ENCODE data around the gene THRAP3.
"Not testable (repeated sequence)": the region's sequence is repeated elsewhere in the genome, so short reads cannot be mapped to it uniquely, and the experiment has no call there.

Gene THRAP3

DNA sequence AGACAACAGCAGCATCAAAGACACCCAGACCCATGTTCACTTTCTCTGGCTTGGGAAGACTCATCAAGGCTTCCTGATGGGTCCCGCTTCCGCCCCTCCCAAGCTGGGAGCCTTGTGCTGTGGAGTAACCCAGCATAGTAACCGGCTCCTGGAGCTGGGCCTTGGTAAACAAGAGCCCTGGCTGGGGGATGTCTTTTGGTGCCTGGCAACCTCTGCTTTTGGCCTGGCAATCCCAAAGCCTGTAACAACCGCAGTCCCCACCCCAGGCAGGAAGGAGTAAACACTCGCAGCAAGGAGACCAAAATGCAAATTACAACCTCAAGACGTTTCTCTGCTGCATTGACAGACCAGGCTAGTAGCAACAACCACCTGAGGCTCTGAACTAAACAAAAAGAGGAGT, 16.9 kb upstream of the THRAP3 start:
- DNase-seq (ENCODE audit: low read depth, low spot score): no peak

DNA sequence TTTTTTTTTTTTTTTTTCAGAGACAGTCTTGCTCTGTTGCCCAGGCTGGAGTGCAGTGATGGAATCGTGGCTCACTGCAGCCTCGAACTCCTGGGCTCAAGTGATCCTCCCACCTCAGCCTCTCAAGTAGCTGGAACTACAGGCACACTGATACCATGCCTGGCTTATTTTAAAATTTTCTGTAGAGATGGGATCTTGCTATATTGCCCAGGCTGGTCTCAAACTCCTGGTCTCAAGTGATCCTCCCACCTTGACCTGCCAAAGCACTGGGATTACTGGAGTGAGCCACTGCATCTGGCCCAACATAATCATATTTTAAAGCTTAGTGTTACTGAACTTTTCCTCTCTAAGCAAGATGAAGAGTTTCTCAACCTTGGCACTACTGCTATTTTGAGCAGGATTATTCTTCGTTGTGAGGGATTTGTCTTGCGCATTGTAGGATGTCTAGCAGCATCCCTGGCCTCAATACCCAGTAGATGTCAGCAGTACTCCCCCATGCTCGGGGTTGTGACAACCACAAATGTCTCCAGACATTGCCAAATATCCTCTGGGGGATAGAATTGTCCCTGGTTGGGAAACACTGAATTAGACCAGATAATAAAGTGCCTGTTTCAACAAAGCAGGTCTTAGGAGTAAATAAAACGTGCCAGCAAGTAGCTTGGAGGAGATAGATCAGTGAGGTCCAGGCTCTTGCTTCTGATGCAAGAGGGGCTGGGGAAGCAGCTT, 15.1 kb upstream of the THRAP3 start:
- no peak for DNase-seq (ENCODE audit: low read depth, low spot score)

DNA sequence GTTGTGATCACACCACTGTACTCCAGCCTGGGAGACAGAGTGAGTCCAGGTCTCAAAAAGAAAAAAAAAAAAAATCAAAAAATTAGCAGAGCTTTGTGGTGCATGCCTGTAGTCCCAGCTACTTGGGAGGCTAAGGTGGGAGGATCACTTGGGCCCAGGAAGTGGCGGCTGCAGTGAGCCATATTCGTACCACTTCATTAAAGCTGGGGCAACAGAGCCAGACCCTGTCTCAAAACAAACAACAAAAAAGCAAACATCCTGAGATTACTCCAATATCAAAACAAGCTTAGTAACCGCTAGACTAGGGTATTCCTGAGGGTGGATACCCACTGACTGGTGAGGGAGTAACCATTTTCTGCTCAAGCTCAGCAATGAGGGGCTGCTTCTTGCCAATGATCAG, 12.9 kb upstream of the THRAP3 start:
- DNase-seq (ENCODE audit: low read depth, low spot score): no peak

DNA sequence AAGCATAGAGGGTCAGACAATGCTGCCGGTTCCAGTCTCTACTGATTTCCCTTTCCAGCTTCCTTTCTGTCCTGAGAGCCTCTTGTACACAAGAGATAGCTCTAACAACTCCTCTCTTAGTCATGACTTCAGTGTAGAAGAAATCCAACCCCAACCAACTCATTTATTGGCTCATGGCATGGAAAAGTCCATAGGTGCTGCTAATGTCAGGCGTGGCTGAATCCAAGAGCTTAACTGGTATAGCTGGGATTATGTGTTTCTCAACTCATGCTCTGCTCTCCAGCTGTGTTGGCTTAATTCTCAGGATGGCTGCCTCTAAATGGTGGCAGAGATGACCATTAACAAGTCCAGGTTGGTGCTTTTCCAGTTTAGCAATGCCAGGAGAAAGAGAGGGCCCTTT, 12.4 kb upstream of the THRAP3 start:
- DNase-seq (ENCODE audit: low read depth, low spot score): no peak

DNA sequence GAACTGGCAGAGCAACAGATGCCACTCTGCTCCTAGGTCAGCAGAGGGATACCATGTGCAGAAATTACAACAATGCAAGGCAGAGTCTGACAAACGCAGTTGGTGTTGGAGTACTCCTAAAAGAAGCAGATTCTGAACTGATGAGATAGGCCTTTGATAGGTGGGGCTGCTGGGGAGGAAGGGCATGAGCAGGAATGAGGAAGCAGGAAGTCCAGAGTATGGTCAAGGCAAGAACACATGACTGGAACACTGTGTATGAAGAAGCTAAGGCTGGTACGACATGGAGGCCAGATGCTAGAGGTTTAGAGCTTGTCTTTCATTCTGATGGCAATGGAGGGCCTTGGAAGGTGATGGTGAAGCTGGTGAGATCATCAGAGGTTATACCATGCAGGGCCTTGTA, 11.5 kb upstream of the THRAP3 start:
- no peak for DNase-seq (ENCODE audit: low read depth, low spot score)

DNA sequence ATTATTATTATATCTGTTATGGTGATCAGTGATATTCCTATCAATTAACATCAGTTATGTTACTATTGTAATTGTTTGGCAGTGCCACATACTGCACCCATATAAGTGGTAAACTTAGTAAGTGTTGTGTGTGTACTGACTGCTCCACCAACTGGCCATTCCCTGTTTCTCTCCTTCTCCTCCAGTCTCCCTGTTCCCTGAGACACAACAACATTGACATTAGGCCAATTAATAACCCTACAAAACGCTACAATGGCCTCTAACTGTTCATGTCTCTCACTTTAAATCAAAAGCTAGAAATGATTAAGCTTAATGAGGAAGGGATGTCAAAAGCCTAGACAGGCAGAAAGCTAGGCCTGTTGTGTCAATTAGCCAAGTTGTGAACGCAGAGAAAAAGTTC, 6.6 kb upstream of the THRAP3 start:
- no peak for DNase-seq (ENCODE audit: low read depth, low spot score)

DNA sequence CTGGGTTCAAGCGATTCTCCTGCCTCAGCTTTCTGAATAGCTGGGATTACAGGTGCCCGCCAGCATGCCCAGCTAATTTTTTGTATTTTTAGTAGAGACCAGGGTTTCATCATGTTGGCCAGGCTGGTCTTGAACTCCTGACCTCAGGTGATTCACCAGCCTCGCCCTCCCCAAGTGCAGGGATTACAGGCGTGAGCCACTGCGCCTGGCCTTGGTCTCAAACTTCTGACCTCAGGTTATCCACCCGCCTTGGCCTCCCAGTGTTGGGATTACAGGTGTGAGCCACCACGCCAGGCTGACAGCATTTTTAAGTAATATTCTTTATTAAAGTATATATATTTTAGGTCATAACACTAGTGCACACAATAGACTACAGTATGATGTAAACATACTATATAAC, 2.3 kb upstream of the THRAP3 start:
- DNase-seq (ENCODE audit: low read depth, low spot score): not testable (repeated sequence)

DNA sequence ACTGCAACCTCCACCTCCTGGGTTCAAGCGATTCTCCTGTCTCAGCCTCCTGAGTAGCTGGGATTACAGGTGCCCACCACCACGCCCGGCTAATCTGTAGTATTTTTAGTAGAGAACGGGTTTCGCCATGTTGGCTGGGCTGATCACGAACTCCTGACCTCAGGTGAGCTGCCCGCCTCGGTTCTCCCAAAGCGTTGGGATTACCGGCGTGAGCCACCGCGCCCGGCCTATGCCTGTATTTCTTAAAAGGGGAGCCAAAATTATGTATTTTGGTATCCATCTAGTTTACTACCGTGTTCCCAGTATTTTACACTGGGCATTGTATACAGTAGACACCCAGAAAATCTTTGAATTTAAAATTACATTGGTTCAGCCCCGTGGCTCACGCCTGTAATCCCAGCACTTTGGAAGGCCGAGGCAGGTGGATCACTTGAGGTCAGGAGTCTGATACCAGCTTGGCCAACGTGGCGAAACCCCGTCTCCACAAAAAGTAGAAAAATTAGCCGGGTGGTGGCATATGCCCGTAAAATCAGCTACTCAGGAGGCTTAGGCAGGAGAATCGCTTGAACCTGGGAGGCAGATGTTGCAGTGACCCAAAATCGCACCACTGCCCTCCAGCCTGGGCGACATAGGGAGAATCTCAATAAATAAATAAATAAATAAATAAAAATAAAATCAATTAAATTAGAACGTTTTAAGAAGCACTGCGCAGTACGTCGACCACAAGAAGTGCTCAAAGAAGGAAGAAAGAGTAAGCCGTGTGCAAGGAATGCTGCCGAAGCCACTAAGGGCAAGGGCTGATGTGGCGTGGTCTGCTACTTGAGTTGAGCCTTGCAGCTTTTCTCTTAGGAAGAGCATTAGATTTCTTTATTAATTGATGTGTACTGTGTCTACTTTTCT, 1.5 kb upstream of the THRAP3 start:
- DNase-seq (ENCODE audit: low read depth, low spot score): no peak

DNA sequence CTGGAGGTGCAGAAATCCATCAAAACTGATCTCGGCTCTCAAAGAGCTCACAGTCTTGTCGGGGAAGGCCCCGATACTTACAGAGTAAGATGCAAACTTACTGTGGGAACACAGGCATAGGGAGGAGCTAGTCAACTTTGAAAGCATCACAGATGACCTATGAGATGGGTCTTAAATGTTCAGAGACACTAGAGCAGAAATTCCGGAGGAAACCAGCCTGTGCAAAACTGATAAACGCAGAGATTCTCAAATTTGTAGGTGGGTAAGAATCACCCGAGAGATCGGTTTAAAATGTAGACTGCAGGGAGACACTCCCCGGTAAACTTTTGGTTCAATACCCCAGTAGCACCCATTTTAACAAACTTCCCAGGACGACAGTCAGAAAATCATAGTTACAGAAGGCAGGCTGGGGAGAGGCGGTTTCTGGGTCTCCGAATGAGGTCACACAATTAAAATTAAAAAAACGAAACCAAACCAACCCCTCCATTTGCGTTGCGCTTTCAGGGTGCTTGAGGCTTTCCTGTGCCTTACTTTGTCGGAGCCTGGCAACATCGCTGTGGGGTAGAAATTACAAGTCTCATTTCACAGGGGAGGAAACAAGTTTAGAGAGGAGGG, 755 bp upstream of the THRAP3 start:
- DNase-seq (ENCODE audit: low read depth, low spot score): peak; percentile 4

DNA sequence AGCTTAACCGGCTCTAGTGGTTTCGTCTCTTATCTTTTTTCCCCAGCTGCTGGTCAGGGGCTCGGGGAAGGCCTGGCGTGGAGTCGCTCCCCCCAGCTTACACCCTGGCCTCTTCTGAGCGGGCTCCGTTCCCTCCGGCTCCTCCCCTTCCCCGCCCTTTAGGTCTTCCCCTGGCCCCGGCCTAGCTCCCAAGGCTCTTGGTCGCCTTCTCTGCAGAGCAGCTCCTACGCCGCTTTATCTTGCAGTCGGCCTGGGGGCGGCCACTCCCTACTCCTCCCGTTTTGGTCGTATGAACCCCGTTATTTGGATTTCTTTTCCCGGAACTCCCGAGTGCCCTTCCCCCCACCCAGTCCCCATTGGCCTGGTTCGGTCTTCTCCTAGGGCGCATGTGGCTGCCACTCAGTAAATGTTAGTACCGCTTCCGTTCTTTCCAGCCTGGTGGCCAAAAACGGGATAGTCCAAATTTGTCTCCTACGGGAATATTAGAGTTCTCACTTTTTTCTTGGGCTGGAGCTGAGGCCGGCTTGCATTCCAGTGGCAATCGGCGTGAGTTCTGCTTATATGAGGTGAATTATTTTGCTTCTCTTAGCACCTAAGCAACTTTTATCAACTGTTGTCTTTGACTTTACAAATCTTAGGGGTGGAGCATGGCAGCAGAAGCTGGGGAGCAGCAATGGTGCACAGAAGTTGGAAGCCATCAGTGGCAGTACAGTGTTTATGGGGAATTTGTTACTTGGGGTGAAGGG, 467 bp downstream of the THRAP3 start:
- no peak for DNase-seq (ENCODE audit: low read depth, low spot score)

DNA sequence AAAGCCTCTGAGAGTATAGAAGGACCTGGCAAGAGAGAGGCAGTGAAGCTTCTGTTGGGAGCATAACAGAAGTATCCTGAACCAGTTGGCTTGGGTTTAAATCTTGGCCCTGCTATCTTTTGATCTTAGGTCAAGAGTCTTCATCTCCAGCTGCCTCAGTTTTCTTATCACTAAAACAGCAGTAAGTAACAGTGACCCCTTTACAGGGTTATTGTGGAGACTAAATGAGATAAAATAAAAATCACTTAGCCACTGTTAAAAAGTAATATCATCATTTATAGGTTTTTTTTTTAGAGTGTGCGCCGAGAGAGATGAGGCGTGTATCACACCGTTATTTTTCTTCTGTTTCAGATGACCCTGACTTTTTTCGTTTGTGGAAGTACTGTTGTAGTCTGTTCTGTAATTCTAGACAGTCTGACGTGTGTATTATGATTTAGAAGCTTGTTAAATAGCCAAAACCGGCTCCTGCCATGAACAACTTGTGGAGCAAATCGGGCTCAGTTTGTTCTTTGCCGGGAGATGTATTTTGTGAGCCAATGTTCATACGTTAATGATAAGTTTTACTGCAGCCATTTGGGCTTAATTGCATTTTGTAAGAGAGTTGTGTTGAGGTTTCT, 1.1 kb downstream of the THRAP3 start:
- no peak for DNase-seq (ENCODE audit: low read depth, low spot score)

DNA sequence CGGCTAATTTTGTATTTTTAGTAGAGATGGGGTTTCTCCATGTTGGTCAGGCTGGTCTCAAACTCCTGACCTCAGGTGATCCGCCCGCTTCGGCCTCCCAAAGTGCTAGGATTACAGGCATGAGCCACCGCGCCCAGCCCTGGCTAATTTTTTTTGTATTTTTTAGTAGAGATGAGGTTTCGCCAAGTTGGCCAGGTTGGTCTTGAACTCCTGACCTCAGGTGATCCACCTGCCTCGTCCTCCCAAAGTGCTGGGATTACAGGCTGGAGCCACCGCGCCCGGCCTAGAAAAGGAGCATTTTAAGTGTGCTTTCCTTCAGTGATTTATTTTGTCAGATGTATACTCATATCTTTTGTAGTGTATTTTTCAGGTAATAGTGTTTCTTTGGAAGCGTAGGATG, 6.0 kb downstream of the THRAP3 start:
- DNase-seq (ENCODE audit: low read depth, low spot score): not testable (repeated sequence)

DNA sequence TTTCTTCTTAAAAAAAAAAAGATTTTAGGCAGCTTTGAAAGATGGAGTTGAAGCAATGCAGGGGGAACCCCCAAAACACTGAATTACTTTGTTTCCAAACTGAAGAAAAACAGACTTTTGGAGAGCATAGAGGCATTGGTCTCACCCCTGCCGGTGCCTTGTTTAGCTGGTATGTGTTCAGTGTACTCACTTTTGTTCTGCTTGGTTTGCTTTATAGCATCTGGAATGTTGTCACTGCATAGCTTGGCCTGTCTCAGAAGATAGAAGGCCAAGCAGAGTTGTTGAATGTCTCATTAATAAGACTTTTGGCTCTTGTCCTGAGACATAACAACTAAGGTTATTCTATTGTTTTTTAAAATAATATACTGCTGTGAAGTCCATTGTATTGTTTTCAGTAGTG, 6.9 kb downstream of the THRAP3 start:
- no peak for DNase-seq (ENCODE audit: low read depth, low spot score)

DNA sequence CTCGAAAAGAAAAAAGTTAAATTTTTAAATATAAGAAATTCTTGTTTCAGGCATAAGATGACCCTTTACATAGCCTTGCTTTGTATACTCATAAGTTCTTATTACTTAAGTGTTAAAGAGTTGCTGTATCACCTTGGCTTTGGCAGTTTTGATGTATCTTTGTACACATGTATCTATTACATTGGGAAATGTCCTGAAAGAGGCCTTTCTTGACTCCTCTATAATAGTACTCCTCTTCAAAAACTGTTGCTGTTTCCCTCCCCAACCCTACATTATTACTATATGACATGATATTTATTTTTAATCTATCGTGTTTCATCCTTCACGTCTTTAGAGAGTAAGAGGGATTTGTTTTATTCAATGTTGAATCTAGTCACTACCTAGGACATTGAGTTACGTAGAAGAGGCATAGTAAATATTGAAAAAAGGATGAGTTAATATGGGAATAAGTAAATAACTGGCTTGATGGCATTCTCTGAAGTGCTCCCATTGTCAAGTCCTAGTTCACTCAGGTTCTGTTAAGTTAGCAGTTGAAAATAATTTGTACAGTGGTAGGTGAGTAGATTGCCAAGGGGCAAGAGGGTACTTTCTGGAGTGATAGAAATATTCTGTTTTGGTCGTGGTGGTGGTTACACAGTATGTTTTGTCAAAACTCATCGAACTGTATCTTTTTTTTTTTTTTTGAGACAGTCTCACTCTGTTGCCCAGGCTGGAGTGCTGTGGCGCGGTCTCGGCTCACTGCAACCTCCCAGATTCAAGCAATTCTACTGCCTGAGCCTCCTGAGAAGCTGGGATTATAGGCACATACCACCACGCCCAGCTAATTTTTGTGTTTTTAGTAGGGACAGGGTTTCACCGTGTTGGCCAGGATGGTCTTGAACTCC, 8.2 kb downstream of the THRAP3 start:
- DNase-seq (ENCODE audit: low read depth, low spot score): no peak

DNA sequence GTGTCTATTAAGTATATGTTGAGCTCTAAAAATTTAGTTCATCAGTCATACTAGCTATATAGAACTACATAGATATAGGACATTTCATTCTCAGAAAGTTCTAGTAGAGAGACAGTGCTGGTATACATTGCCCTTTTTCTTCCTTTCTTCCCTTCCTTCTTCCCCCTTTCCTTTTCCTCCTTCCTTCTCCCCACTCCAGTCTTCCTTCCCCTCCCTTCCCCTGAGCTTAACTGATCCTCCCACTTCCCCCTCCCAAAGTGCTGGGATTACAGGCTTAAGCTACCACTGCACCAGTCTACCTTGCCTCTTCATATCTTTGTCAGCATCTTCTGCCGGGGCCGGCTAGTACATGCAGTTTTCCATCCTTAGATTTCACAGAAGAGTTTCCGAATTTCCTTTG, 12.1 kb downstream of the THRAP3 start:
- no peak for DNase-seq (ENCODE audit: low read depth, low spot score)

DNA sequence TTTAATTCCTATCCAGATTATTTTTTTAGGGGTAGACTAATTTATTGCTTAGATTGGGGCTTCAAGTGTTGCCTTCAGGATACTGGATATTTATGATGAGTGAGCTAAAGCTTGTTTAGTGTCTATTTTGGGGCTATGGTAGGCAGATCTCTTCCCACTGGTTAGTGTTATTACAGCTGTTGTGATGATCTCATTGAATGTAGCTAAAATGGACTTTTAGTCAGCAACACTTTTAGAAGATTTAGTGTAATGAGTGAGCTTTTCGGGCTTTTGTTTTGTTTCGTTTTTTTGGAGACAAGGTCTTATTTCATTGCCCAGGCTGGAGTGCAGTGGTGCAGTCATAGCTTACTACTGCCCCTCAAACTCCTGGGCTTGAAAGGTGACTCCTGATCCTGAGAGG, 14.2 kb downstream of the THRAP3 start:
- DNase-seq (ENCODE audit: low read depth, low spot score): no peak

DNA sequence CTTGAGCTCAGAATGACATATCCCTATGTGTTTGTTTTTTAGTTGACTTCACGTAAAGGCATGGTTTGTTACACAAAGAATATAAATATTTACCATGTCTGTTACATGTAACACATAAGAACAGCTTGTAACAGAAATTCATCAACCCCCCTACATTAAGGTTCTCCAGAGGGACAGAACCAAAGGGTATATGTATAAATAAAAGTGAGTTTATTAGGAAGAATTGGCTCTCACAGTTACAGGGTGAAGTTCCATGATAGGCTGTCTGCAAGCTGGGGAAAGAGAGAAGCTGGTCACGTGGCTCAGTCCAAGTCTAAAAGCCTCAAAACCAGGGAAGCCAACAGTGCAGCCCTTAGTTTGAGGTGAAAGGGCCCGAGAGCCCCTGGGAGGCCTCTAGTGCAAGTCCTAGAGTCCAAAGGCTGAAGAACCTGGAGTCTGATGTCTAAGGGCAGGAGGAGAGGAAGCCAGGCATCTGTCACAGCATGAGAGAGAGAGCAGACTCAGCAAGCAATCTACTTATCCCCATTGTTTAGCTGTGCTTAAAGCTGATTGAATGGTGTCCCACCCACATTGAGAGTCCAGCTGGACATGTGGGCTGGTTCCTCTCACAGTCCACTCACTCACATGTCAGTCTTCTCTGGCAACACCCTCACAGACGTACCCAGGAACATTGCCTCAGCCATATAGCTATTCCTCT, 15.8 kb downstream of the THRAP3 start:
- no peak for DNase-seq (ENCODE audit: low read depth, low spot score)

DNA sequence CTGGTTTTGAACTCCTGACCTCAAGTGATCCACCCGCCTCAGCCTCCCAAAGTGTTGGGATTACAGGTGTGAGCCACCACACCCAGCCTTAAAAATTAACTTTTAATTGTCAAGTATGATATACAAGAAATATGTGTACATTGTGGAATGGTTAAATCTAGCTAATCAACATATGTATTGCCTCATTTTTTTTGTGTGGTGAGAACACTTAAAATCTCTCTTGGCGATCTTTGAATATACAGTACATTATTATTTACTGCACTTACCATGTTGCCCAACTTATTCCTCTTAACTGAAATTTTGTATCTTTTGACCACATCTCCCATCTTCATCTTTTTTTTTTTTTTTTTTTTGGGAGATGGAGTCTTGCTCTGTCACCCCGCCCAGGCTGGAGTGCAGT, 23.3 kb downstream of the THRAP3 start:
- no peak for DNase-seq (ENCODE audit: low read depth, low spot score)

DNA sequence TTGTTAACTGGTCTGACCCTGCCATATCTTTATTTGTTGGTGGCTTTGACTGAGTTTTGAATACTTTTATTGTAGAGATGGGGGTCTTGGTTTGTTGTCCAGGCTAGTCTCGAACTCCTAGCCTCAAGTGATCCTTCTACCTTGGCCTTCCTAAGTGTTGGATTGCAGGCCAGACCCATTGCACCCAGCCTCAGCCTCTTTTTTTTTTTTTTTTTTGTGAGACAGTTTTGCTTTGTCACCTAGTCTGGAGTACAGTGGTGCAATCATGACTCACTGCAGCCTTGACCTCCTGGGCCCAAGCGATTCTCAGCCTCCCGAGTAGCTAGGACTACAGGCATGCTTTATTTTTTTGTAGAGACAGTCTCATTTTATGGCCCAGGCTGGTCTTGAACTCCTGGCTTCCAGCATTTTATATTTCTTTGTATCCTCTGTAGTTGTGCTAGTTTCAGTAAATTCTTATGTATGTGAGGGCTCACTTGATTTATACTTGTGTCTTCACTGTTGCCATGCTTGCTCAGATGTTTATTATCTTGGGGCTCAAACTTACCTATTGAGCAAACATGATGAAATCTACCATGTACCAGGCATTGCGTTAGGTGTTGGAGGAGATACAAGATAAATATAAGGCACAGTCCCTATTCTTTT, 24.1 kb downstream of the THRAP3 start:
- DNase-seq (ENCODE audit: low read depth, low spot score): no peak
